Stimulated activated naive CD8-positive, alpha-beta T cell treated with anti-CD3 and anti-CD28 coated beads, Interleukin-15, amount 100 ng/mL, for 72 hours (primary cell): ENCODE measurements around the gene TMEFF1.
"Not testable (repeated sequence)": the region's sequence is repeated elsewhere in the genome, so short reads cannot be mapped to it uniquely, and the experiment has no call there.

Experiments
- ATAC-seq: fragments of 150-1000 bp; cut with Tn5 transposase; 2 replicates; pipeline ENCODE4 v1.10.0; 2021; ENCODE audit warnings: mild to moderate bottlenecking, moderate library complexity
- DNase-seq, 2 donors: peaks; one replicate each; pipeline ENCODE4 v3.0.0; 2021 to 2022
- H3K27ac Mint-ChIP-seq, 2 donors: one replicate each; pipeline ENCODE4 v1.8.0; 2022; ENCODE audit warnings: mild to moderate bottlenecking in 2 of 2, mixed read lengths in 2 of 2, moderate library complexity in 2 of 2
- H3K27me3 Mint-ChIP-seq: one replicate; pipeline ENCODE4 v1.8.0; 2022; ENCODE audit warnings: mixed read lengths
- H3K4me1 Mint-ChIP-seq: one replicate; pipeline ENCODE4 v1.8.0; 2022; ENCODE audit warnings: mild to moderate bottlenecking, mixed read lengths
- H3K4me3 Mint-ChIP-seq, 2 donors: one replicate each; pipeline ENCODE4 v1.8.0; 2022; ENCODE audit warnings: mild to moderate bottlenecking in 2 of 2, mixed read lengths in 2 of 2, moderate library complexity in 1 of 2
- H3K9me3 Mint-ChIP-seq, 2 donors: one replicate each; pipeline ENCODE4 v1.8.0; 2022; ENCODE audit warnings: mixed read lengths in 2 of 2

The TMEFF1 gene

DNA sequence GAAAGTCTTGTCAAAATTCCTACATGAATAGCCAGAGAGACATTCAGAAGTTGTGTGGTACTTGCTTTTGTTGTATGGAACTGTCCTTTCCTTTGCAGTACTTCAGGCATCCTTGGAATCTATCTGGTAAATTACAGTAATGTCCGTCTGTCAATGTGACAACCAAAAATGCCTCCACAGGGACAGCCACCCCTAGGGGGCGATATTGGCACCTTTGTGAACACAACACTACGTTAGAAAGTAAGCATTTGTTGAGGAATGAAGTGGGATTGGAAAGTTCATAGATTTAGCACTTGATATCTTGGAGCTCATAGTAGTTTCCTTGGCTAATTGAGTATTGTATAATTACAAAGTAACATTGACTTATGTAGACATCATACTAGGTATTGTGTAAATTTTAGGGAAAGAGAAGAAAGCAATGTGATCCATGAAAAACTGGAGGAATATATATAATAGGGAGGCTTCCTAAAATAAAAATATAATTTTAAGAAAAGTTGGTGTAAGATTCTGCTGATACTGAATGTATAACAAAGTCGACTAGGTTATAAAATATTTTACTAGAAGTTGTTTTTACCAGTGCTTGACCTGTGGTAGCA lies 32.7 kb downstream of the TMEFF1 start:
- H3K9me3 Mint-ChIP-seq, result peaks cover 0 to 10% of the 10 kb centered on the region in 2 donors
- H3K27ac Mint-ChIP-seq, result no peak overlapping the region
- H3K27me3 Mint-ChIP-seq, result no peaks in the 10 kb centered on the region
- DNase-seq (peak; percentile 61 to 64), ATAC-seq (no peak)
- no peak overlapping the region for H3K4me3 Mint-ChIP-seq
- no peaks in the 10 kb centered on the region for H3K4me1 Mint-ChIP-seq

DNA sequence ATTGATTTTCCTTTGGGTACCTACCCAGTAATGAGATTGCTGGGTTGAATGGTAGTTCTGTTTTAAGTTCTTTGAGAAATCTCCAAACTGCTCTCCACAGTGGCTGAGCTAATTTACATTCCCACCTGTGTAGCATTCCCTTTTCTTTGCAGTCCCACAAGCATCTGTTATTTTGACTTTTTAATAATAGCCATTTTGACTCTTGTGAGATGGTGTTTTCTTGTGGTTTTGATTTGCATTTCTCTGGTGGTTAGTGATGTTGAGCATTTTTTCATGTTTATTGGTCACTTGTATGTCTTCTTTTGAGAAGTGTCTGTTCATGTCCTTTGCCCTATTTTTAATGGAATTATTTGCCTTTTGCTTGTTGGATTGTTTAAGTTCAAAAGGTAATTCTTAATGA lies 34.4 kb downstream of the TMEFF1 start:
- not testable (repeated sequence) for H3K4me3 Mint-ChIP-seq, H3K4me1 Mint-ChIP-seq

DNA sequence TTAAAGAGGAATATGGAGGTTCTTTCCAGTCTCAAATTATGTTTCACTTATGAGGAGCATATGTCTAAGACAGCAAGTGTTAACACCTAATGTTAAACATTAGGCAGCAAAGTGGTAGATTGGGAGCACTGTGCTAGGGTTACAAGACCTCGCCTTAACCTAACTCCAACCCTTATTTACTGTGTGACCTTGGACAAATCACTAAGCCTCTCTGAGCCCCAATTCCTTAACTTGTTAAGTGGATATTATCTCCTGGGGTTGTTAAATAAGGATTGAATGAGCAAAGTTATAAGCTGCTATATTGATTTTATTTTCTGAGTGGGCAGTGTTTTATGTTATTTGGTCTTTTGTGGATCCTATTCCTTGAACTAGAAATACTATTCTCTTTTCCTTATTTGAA lies 38.3 kb downstream of the TMEFF1 start:
- Mint-ChIP-seq H3K4me3 (no peak overlapping the region), H3K4me1 (no peaks in the 10 kb centered on the region)

More for the DNA sequence above, 34.4 kb downstream of the TMEFF1 start:
- ATAC-seq, H3K27me3 Mint-ChIP-seq, DNase-seq, H3K27ac Mint-ChIP-seq: not testable (repeated sequence)
- peaks cover 0 to 13% of the 10 kb centered on the region in 2 donors for H3K9me3 Mint-ChIP-seq

DNA sequence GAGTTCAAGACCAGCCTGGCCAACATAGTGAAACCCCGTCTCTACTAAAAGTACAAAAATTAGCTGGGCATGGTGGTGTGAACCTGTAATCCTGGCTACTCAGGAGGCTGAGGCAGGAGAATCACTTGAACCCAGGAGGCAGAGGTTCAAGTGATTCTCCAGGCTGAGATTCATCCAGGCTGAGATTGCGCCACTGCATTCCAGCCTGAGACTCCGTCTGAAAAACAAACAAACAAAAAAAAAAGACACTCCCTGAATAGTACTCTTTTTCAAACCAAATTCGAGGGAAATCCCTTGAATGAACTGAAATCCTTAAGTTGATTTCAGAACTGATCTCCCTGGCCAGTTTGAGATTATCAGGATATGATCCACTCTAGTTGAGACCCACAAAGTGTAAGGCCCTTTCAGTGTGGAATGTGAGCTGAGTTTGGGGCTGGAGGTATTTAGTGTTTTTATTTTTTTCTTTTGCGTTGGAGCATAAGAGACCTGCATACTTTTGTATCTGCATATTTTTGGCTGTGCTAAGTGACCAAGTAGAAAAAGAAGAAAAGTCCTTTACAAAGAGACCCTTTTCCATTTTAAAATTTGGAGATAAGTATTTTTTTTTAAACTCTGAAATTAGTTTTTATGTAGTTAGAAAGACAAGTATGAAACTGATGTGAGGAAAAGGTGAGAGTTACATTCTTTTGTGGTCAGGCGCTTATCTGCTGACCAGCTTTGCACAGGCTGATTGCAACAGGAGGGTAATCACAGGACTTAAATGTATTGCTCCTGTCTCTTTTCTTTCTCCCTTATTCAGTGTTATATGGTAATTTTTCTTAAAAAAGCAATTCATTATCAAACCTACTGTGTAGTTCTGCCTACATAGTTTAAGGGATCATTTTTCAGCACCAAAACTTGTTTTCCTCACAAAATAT lies 42.9 kb downstream of the TMEFF1 start:
- H3K4me1 Mint-ChIP-seq, result peaks cover under 1% of the 10 kb centered on the region
- H3K27me3 Mint-ChIP-seq, result no peaks in the 10 kb centered on the region
- ATAC-seq (no peak), DNase-seq (no peak)
- H3K4me3 Mint-ChIP-seq, result no peak overlapping the region
- no peak overlapping the region for H3K27ac Mint-ChIP-seq
- H3K9me3 Mint-ChIP-seq, result peaks cover 0 to 1% of the 10 kb centered on the region in 2 donors

More for the DNA sequence above, 38.3 kb downstream of the TMEFF1 start:
- Mint-ChIP-seq H3K27me3 (no peaks in the 10 kb centered on the region), H3K27ac (no peak overlapping the region), H3K9me3 (peaks cover 0 to 13% of the 10 kb centered on the region in 2 donors)
- DNase-seq (no peak), ATAC-seq (no peak)

DNA sequence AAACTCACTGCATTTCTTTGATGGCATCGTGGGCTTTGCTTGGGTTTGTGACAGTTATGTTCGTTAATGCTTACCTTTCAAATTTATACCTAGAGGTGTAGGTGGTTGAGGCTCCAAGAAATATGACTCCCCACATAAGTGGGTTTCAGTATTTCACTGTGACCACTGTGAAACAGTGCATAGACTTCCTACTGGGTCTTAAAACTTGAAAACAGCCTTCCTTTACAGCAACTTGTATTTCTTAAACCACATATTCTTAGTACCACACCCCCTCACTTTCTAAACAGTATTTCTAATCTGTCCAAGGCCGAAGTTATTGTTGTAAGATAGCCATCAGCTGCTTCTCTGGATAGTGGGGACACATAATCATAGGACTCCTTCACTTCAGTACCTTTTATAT lies 48.3 kb downstream of the TMEFF1 start:
- Mint-ChIP-seq H3K4me3 (no peak overlapping the region), H3K9me3 (no peaks in the 10 kb centered on the region), H3K27ac (no peak overlapping the region), H3K27me3 (peaks cover 4% of the 10 kb centered on the region), H3K4me1 (peaks cover 12% of the 10 kb centered on the region)
- ATAC-seq (peak; percentile 70), DNase-seq (no peak)

DNA sequence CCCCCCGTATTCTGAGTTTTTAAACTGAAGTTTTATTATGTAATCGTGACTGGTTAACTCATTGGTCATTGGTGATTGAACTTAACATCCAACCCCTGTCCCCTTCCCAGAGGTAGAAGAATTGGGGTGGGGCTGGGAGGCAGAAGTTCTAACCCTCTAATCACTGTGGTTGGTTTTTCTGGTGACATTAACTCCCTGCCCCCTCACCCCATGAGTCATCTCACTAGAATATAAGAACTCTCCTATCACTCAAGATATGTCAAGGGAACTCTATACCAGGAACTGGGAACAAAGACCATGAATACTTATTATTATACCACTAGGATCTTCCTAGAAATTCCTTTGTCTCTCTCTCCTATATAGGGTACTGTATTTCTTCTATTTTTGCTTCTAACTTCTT lies 52.6 kb downstream of the TMEFF1 start:
- no peak for ATAC-seq
- no peak overlapping the region for H3K4me3 Mint-ChIP-seq

DNA sequence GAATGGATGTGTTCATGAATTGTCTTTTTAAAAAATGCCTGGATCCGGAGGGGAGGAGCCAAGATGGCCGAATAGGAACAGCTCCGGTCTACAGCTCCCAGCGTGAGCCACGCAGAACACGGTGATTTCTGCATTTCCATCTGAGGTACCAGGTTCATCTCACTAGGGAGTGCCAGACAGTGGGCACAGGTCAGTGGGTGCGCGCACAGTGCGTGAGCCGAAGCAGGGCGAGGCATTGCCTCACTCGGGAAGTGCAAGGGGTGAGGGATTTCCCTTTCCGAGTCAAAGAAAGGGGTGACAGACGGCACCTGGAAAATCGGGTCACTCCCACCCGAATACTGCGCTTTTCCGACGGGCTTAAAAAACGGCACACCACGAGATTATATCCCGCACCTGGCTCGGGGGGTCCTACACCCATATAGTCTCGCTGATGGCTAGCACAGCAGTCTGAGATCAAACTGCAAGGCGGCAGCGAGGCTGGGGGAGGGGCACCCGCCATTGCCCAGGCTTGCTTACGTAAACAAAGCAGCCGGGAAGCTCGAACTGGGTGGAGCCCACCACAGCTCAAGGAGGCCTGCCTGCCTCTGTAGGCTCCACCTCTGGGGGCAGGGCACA lies 54.3 kb downstream of the TMEFF1 start:
- H3K4me3 Mint-ChIP-seq, ATAC-seq, H3K9me3 Mint-ChIP-seq, H3K4me1 Mint-ChIP-seq, DNase-seq, H3K27ac Mint-ChIP-seq, H3K27me3 Mint-ChIP-seq: not testable (repeated sequence)

More for the DNA sequence above, 52.6 kb downstream of the TMEFF1 start:
- DNase-seq, result no peak
- peaks cover 8% of the 10 kb centered on the region for H3K27me3 Mint-ChIP-seq
- peaks cover 12% of the 10 kb centered on the region for H3K4me1 Mint-ChIP-seq
- no peak overlapping the region for H3K27ac Mint-ChIP-seq
- no peaks in the 10 kb centered on the region for H3K9me3 Mint-ChIP-seq

DNA sequence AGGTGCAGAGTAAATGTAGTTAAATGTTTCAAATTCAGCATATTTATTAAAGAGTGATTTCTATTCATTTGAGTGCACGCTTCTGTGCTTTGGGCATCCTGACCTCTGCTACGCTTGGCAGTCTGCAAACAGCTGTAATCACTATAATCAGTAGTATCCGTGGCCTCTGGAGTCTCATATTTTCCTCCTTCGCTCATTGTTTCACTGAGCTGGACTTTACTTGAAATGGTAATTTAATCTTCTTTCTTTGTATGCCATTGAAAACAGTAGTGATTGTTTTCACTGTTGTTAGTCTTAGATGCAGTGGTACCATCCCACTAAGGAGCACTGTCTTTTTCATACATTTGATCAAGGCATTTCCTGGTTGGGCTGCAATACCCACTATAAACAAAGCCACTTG lies 61.5 kb downstream of the TMEFF1 start:
- no peaks in the 10 kb centered on the region for H3K27me3 Mint-ChIP-seq
- ATAC-seq (no peak), DNase-seq (no peak)
- H3K4me3 Mint-ChIP-seq, result no peak overlapping the region
- no peaks in the 10 kb centered on the region for H3K9me3 Mint-ChIP-seq
- H3K4me1 Mint-ChIP-seq, result no peaks in the 10 kb centered on the region
- no peak overlapping the region for H3K27ac Mint-ChIP-seq

DNA sequence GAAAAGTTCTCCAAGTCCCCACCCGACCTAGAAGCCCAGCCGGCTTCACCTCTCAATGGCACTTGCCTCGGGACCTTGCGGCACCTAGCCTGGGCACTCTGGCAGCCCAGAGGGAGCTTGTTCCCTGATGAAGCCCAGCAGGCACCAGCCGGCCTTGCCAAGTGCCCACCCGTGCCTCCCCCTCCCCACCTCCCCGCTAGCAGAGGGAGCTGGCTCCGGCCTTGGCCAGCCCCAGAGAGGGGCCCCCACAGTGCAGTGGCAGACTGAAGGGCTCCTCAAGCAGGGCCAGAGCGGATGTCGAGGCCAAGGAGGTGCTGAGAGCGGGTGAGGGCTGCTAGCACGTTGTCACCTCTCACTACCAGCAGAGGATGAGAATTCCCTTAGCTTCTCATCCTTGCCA lies 67.4 kb downstream of the TMEFF1 start:
- H3K4me1 Mint-ChIP-seq, result no peaks in the 10 kb centered on the region
- ATAC-seq (no peak), DNase-seq (no peak)
- H3K27ac Mint-ChIP-seq, result no peak overlapping the region
- peaks cover 5 to 14% of the 10 kb centered on the region in 2 donors for H3K9me3 Mint-ChIP-seq
- no peaks in the 10 kb centered on the region for H3K27me3 Mint-ChIP-seq
- no peak overlapping the region for H3K4me3 Mint-ChIP-seq

DNA sequence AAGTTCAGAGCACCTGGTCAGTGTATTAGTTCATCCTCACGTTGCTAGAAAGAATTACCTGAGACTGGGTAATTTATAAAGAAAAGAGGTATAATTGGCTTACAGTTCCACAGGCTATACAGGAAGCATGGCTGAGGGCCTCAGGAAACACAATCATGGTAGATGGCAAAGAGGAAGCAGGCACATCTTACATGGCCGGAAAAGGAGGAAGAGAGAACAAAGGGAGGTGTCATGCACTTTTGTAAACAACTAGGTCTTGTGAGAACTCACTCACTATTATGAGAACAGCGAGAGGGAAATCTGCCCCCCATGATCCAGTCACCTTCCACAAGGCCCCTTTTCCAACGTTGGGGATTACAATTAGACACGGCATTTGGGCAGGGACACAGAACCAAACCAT lies 76.1 kb downstream of the TMEFF1 start:
- ATAC-seq (no peak), DNase-seq (no peak)
- H3K27ac Mint-ChIP-seq, result no peak overlapping the region
- no peaks in the 10 kb centered on the region for H3K27me3 Mint-ChIP-seq
- no peaks in the 10 kb centered on the region for H3K4me1 Mint-ChIP-seq
- H3K4me3 Mint-ChIP-seq, result no peak overlapping the region
- peaks cover 3 to 23% of the 10 kb centered on the region in 2 donors for H3K9me3 Mint-ChIP-seq

DNA sequence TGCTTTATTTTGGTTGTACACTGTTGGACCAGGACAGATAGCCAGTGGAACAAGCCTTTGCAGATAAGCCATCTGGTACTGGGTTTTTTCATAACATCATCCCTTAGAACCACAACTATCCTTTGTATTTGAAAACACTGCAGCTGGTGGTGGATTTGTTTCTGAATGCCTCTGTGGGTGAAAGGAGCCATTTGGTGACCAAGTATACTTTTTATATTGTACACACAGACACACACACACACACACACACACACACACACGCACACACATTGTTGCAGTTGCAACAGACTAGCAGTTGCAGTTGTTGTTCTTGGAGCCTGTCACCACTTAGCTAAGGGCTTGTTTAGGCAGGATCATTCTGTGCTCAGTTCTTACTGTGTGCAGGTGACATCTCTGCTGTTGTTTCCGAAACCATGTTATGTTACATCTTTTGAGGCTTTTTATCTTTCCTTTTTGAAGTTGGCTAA lies 82.0 kb downstream of the TMEFF1 start:
- ATAC-seq (no peak), DNase-seq (no peak)
- Mint-ChIP-seq H3K27ac (peak overlapping the region in 1 of 2 donors; percentile 48), H3K4me3 (no peak overlapping the region), H3K27me3 (no peaks in the 10 kb centered on the region), H3K4me1 (no peaks in the 10 kb centered on the region), H3K9me3 (no peaks in the 10 kb centered on the region)

DNA sequence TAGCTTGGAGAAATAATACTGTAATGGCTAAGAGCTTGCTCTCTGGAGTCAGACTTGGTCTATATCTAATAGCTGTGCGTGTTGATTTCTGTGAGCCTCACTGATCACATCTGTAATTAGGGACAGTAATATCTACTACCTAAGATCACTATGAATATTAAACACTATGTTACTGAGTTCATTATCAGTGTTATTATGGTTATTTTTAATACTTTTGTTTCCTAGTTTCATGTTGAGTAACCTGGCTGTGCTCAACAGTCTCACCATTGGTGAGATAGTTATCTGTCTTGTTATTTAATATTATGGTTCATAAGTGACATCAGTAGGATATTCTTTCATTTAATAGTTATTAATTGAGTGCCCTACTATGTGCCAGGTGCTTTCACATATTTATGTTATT lies 82.5 kb downstream of the TMEFF1 start:
- Mint-ChIP-seq H3K9me3 (no peaks in the 10 kb centered on the region), H3K27me3 (no peaks in the 10 kb centered on the region), H3K4me3 (no peak overlapping the region), H3K27ac (peak overlapping the region in 1 of 2 donors; percentile 48), H3K4me1 (no peaks in the 10 kb centered on the region)
- DNase-seq (no peak), ATAC-seq (no peak)

DNA sequence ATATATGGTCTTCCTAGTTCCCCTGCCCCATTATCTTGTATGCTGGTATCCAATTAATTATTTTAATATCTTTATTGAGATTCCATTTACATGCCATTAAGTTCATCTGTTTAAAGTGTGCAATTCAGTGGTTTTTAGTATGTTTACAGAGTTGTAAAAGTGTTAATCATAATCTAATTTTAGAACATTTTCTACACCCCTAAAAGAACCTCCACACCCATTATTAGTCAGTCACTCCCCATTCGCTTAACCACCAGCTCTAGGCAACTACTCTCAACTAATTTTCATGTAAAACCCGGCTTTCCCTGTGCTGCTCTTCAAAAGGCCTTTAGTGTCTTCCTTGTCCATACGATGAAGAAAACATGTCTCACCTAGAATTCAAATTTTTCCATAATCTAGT lies 84.1 kb downstream of the TMEFF1 start:
- DNase-seq (no peak), ATAC-seq (no peak)
- Mint-ChIP-seq H3K4me1 (no peaks in the 10 kb centered on the region), H3K4me3 (no peak overlapping the region), H3K27me3 (no peaks in the 10 kb centered on the region), H3K27ac (no peak overlapping the region), H3K9me3 (no peaks in the 10 kb centered on the region)

DNA sequence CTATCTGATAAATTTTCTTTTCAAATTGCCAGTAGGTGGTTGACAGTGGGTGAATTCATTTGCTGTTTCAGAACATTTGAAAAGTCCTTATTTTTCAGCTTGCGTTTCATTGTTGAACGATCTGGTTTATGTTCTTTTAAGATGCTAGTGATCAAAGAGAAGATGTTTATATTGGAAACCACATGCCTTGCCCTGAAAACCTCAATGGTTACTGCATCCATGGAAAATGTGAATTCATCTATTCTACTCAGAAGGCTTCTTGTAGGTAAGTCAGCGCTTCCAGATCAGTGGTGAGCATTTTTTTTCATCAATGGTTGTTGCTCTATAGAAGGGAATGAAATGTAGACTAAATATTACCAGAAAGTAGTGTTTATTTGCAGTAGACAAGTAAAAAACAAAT lies 88.3 kb downstream of the TMEFF1 start:
- Mint-ChIP-seq H3K9me3 (no peaks in the 10 kb centered on the region), H3K4me1 (no peaks in the 10 kb centered on the region), H3K4me3 (no peak overlapping the region), H3K27ac (no peak overlapping the region), H3K27me3 (no peaks in the 10 kb centered on the region)
- DNase-seq (no peak), ATAC-seq (no peak)

DNA sequence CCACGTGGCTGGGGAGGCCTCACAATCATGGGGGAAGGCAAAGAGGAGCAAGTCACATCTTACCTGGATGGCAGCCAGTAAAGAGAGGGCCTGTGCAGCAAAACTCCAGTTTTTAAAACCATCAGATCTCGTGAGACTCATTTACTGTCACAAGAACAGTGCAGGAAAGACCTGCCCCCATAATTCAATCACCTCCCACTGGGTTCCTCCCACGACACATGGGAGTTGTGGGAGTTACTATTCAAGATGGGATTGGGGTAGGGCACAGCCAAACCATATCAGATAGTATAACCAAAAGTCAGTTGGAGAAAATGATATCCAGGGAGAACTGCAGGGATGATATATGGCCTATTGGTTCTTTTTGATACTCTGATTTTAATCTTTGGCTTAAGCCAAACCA lies 94.9 kb downstream of the TMEFF1 start:
- H3K9me3 Mint-ChIP-seq, result no peaks in the 10 kb centered on the region
- ATAC-seq (no peak), DNase-seq (no peak)
- no peaks in the 10 kb centered on the region for H3K27me3 Mint-ChIP-seq
- no peak overlapping the region for H3K4me3 Mint-ChIP-seq
- H3K27ac Mint-ChIP-seq, result peak overlapping the region in 1 of 2 donors; percentile 47
- H3K4me1 Mint-ChIP-seq, result no peaks in the 10 kb centered on the region
